ENCODE results near the gene UTP15.

UTP15 gene

DNA sequence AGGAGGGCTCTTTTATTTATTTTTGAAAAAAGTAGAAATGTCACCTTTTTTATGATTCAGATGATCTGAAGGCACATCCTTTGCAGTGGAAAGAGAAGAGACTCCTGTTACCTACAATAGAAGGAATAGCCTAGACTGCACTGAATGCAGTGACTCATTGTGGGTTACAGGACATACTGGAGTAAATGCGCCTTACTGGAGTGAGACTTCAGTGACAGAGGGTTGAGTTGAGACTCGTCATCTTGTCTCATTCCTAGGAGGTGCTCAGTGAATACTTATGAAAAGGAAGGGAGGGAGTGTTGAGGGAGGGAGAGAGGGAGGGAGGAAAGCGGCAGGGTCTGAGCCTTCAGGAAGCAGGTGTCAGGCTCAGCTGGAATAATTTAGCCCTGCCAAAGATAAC, 25.4 kb upstream of the UTP15 start:
- H3K4me1 ChIP-seq (ENCODE audit: insufficient read depth, low read length, poor library complexity, severe bottlenecking) = no peaks in the 10 kb centered on the region

DNA sequence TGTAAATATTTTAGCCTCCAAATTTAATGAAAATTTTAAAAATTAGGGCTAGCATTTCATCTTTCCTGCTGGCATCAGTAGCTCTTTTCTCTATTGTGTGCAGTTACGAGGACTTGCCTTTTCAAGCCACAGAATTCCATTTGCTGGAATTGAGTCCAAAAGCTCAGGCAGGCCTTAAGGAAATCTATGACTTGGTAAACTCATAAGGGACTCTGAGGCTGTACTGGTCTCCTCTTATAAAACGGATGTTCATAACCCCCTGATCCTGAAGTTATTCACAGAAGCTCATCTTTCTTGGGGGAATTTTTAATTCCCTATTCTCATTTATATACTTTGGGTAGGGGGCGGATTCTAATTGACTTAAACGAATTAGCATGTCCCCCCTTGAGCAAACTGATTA, 23.5 kb upstream of the UTP15 start:
- no peaks in the 10 kb centered on the region for H3K4me1 ChIP-seq (ENCODE audit: insufficient read depth, low read length, poor library complexity, severe bottlenecking)

More for the DNA sequence above, 25.4 kb upstream of the UTP15 start:
- no peak overlapping the region for H3K4me2 ChIP-seq (ENCODE audit: low read depth, low read length, poor library complexity, severe bottlenecking)
- H3K4me3 ChIP-seq (ENCODE audit: low read length, poor library complexity, severe bottlenecking) = no peak overlapping the region
- H3F3A ChIP-seq (ENCODE audit: low read depth) = no peaks in the 10 kb centered on the region
- no peaks in the 10 kb centered on the region for H3K36me3 ChIP-seq (ENCODE audit: insufficient read depth, low read length)
- no peaks in the 10 kb centered on the region for H3K79me2 ChIP-seq (ENCODE audit: insufficient read depth, low read length)
- TF ChIP-seq EZH2phosphoT487 (IDR thresholded peaks at IDR 0.05; ENCODE audit: borderline replicate concordance) = no peak
- TF ChIP-seq, protein P1, sequence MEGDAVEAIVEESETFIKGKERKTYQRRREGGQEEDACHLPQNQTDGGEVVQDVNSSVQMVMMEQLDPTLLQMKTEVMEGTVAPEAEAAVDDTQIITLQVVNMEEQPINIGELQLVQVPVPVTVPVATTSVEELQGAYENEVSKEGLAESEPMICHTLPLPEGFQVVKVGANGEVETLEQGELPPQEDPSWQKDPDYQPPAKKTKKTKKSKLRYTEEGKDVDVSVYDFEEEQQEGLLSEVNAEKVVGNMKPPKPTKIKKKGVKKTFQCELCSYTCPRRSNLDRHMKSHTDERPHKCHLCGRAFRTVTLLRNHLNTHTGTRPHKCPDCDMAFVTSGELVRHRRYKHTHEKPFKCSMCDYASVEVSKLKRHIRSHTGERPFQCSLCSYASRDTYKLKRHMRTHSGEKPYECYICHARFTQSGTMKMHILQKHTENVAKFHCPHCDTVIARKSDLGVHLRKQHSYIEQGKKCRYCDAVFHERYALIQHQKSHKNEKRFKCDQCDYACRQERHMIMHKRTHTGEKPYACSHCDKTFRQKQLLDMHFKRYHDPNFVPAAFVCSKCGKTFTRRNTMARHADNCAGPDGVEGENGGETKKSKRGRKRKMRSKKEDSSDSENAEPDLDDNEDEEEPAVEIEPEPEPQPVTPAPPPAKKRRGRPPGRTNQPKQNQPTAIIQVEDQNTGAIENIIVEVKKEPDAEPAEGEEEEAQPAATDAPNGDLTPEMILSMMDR (conservative IDR thresholded peaks at IDR 0.05; ENCODE audit: low read length) = no peak
- no peak overlapping the region for H3K9ac ChIP-seq (ENCODE audit: low read depth, low read length, poor library complexity, severe bottlenecking)
- H3K27me3 ChIP-seq (ENCODE audit: insufficient read depth, low read length, poor library complexity, severe bottlenecking) = no peaks in the 10 kb centered on the region
- H2AFZ ChIP-seq (ENCODE audit: low read length) = no peak overlapping the region
- no peaks in the 10 kb centered on the region for H3K9me2 ChIP-seq (replicated peaks; ENCODE audit: low read depth, low read length)
- H3K9me3 ChIP-seq (ENCODE audit: insufficient read depth, low read depth, low read length) = no peaks in the 10 kb centered on the region
- no peaks in the 10 kb centered on the region for H4K20me1 ChIP-seq (ENCODE audit: insufficient read depth, low read length, poor library complexity, severe bottlenecking)

DNA sequence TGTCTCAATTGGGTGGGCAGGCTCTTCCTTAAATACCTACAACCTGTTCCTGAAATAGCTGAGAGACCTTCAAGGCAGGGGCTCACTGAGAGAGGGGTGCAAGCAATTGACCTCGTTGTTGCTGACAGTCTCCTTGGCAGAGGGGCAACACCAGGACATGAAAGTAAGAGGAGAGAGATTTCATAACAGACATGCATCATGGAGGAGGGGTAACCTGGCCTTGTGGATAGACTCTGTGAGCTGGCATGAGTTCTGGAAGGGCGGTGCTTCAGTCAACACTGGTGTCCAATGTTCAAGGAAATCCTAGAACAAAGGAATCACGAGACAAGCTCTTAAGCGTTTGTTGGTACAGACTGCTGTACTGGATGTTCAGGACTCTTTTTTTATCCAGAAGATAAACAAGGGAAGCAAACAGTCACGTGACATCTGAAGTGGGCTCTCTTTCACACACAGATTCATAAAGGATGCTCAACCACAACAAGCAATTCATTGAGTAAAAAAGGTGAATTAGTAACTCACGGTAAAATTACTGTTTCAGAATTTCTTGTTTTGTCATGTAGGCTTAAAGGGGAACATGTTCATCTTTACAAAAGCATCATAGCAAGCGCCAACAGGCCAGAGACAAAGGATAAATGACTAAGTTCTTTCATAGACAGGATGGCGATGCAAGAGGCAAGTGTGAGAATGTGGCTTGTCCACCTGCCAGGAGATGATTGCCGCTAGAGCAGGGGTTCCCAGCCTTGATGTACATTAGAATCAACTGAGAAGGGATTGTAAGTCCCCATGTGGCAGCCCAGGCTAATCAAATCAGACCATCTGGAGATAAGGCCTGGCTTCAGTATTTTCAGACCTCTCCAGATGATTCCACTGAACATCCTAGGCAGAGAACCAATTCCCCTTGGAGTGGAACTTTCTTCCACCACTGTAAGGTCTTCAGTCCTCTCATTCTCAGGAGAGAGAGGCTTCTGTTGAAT, 20.8 kb upstream of the UTP15 start:
- Histone ChIP-seq H3K36me3 (ENCODE audit: insufficient read depth, low read length) (no peaks in the 10 kb centered on the region), H3K9me2 (replicated peaks; ENCODE audit: low read depth, low read length) (no peaks in the 10 kb centered on the region), H3K4me2 (ENCODE audit: low read depth, low read length, poor library complexity, severe bottlenecking) (no peak overlapping the region), H4K20me1 (ENCODE audit: insufficient read depth, low read length, poor library complexity, severe bottlenecking) (no peaks in the 10 kb centered on the region), H3K4me3 (ENCODE audit: low read length, poor library complexity, severe bottlenecking) (no peak overlapping the region), H3K9me3 (ENCODE audit: insufficient read depth, low read depth, low read length) (no peaks in the 10 kb centered on the region), H3F3A (ENCODE audit: low read depth) (no peaks in the 10 kb centered on the region), H3K4me1 (ENCODE audit: insufficient read depth, low read length, poor library complexity, severe bottlenecking) (no peaks in the 10 kb centered on the region), H3K79me2 (ENCODE audit: insufficient read depth, low read length) (no peaks in the 10 kb centered on the region), H3K27me3 (ENCODE audit: insufficient read depth, low read length, poor library complexity, severe bottlenecking) (no peaks in the 10 kb centered on the region), H3K9ac (ENCODE audit: low read depth, low read length, poor library complexity, severe bottlenecking) (no peak overlapping the region), H2AFZ (ENCODE audit: low read length) (no peak overlapping the region)
- no peak for TF ChIP-seq EZH2phosphoT487 (IDR thresholded peaks at IDR 0.05; ENCODE audit: borderline replicate concordance)
- TF ChIP-seq, protein P1 (conservative IDR thresholded peaks at IDR 0.05; ENCODE audit: low read length) = no peak

More for the DNA sequence above, 23.5 kb upstream of the UTP15 start:
- Histone ChIP-seq H3F3A (ENCODE audit: low read depth) (no peaks in the 10 kb centered on the region), H3K79me2 (ENCODE audit: insufficient read depth, low read length) (no peaks in the 10 kb centered on the region), H3K9me3 (ENCODE audit: insufficient read depth, low read depth, low read length) (no peaks in the 10 kb centered on the region), H4K20me1 (ENCODE audit: insufficient read depth, low read length, poor library complexity, severe bottlenecking) (no peaks in the 10 kb centered on the region), H3K36me3 (ENCODE audit: insufficient read depth, low read length) (no peaks in the 10 kb centered on the region), H2AFZ (ENCODE audit: low read length) (0 out of 2 replicates have a peak overlapping the region, but pooled peaks have one; percentile 30), H3K27me3 (ENCODE audit: insufficient read depth, low read length, poor library complexity, severe bottlenecking) (no peaks in the 10 kb centered on the region), H3K4me2 (ENCODE audit: low read depth, low read length, poor library complexity, severe bottlenecking) (no peak overlapping the region), H3K9me2 (replicated peaks; ENCODE audit: low read depth, low read length) (no peaks in the 10 kb centered on the region), H3K4me3 (ENCODE audit: low read length, poor library complexity, severe bottlenecking) (no peak overlapping the region), H3K9ac (ENCODE audit: low read depth, low read length, poor library complexity, severe bottlenecking) (no peak overlapping the region)
- TF ChIP-seq EZH2phosphoT487 (IDR thresholded peaks at IDR 0.05; ENCODE audit: borderline replicate concordance) = no peak
- TF ChIP-seq, protein P1 (conservative IDR thresholded peaks at IDR 0.05; ENCODE audit: low read length) = no peak

Data from Loucy (cell line).